Subcutaneous abdominal adipose tissue (tissue), 5 donors: ENCODE measurements around the gene GPC5.

Experiments used
- H3K27ac ChIP-seq: one replicate; pipeline ENCODE4 v1.7.0; 2013; ENCODE audit warnings: low read depth, mild to moderate bottlenecking, inconsistent platforms, low read length, moderate library complexity
- H3K27me3 ChIP-seq, 5 donors: one replicate each; pipeline ENCODE4 v1.7.0; 2013; ENCODE audit warnings: low read length in 5 of 5, inconsistent platforms in 1 of 5; ENCODE audit not compliant: control insufficient read depth in 5 of 5, insufficient read depth in 4 of 5
- H3K36me3 ChIP-seq, 5 donors: one replicate each; pipeline ENCODE4 v1.7.0; 2013; ENCODE audit warnings: low read length in 5 of 5; ENCODE audit not compliant: control insufficient read depth in 5 of 5, insufficient read depth in 5 of 5
- H3K4me1 ChIP-seq, 5 donors: one replicate each; pipeline ENCODE4 v1.7.0; 2013; ENCODE audit warnings: low read length in 5 of 5, mild to moderate bottlenecking in 3 of 5, moderate library complexity in 1 of 5; ENCODE audit not compliant: control insufficient read depth in 5 of 5, insufficient read depth in 5 of 5
- H3K4me3 ChIP-seq, 5 donors: one replicate each; pipeline ENCODE4 v1.7.0; 2013; ENCODE audit warnings: low read length in 5 of 5, low read depth in 1 of 5
- H3K9ac ChIP-seq, 5 donors: one replicate each; pipeline ENCODE4 v1.7.0; 2013; ENCODE audit warnings: low read length in 5 of 5, mild to moderate bottlenecking in 4 of 5, moderate library complexity in 3 of 5
- H3K9me3 ChIP-seq, 5 donors: one replicate each; pipeline ENCODE4 v1.7.0; 2013; ENCODE audit warnings: low read length in 5 of 5; ENCODE audit not compliant: control insufficient read depth in 5 of 5
- donor health status: healthy.
- donor health status: healthy.
- donor health status: healthy.
- donor health status: healthy.
- donor health status: healthy.

GPC5 gene

GRCh38 chr13:92321174-92321573 lies 922.8 kb downstream of the GPC5 start:
- no peak overlapping the region for H3K9ac ChIP-seq
- no peaks in the 10 kb centered on the region for H3K27me3 ChIP-seq
- H3K9me3 ChIP-seq: no peaks in the 10 kb centered on the region
- H3K36me3 ChIP-seq: no peaks in the 10 kb centered on the region
- no peak overlapping the region for H3K27ac ChIP-seq
- H3K4me1 ChIP-seq: no peaks in the 10 kb centered on the region
- no peak overlapping the region for H3K4me3 ChIP-seq

GRCh38 chr13:92345627-92346026 lies 947.2 kb downstream of the GPC5 start:
- Histone ChIP-seq H3K9me3 (no peaks in the 10 kb centered on the region), H3K9ac (no peak overlapping the region), H3K4me3 (no peak overlapping the region), H3K27ac (no peak overlapping the region), H3K36me3 (no peaks in the 10 kb centered on the region), H3K27me3 (no peaks in the 10 kb centered on the region), H3K4me1 (peaks cover 0 to 11% (median 0%) of the 10 kb centered on the region in 5 donors)

- H3K4me1 ChIP-seq: peaks cover 0 to 11% (median 0%) of the 10 kb centered on the region in 5 donors
- no peak overlapping the region for H3K4me3 ChIP-seq
- H3K27me3 ChIP-seq: no peaks in the 10 kb centered on the region
- H3K36me3 ChIP-seq: no peaks in the 10 kb centered on the region
- H3K9ac ChIP-seq: no peak overlapping the region
- H3K27ac ChIP-seq: no peak overlapping the region
- no peaks in the 10 kb centered on the region for H3K9me3 ChIP-seq
These were observed 947.6 kb downstream of the GPC5 start for GRCh38 chr13:92346046-92346445.

GRCh38 chr13:92354583-92354982 lies 956.2 kb downstream of the GPC5 start:
- Histone ChIP-seq H3K27me3 (no peaks in the 10 kb centered on the region), H3K4me3 (no peak overlapping the region), H3K9me3 (peaks cover 0 to 4% (median 0%) of the 10 kb centered on the region in 5 donors), H3K36me3 (no peaks in the 10 kb centered on the region), H3K4me1 (no peaks in the 10 kb centered on the region), H3K9ac (no peak overlapping the region), H3K27ac (no peak overlapping the region)

- Histone ChIP-seq H3K4me3 (no peak overlapping the region), H3K4me1 (no peaks in the 10 kb centered on the region), H3K9ac (no peak overlapping the region), H3K27me3 (no peaks in the 10 kb centered on the region), H3K27ac (no peak overlapping the region), H3K9me3 (peaks cover 0 to 4% (median 0%) of the 10 kb centered on the region in 5 donors), H3K36me3 (no peaks in the 10 kb centered on the region)
These were observed 956.8 kb downstream of the GPC5 start for GRCh38 chr13:92355213-92355612.

- no peak overlapping the region for H3K9ac ChIP-seq
- H3K27ac ChIP-seq: no peak overlapping the region
- H3K9me3 ChIP-seq: peaks cover 0 to 4% (median 0%) of the 10 kb centered on the region in 5 donors
- no peak overlapping the region for H3K4me3 ChIP-seq
- H3K4me1 ChIP-seq: no peaks in the 10 kb centered on the region
- H3K27me3 ChIP-seq: no peaks in the 10 kb centered on the region
- H3K36me3 ChIP-seq: no peaks in the 10 kb centered on the region
These were observed 964.3 kb downstream of the GPC5 start for GRCh38 chr13:92362717-92363116.

- Histone ChIP-seq H3K4me1 (no peaks in the 10 kb centered on the region), H3K9ac (no peak overlapping the region), H3K27ac (no peak overlapping the region), H3K9me3 (no peaks in the 10 kb centered on the region), H3K27me3 (no peaks in the 10 kb centered on the region), H3K4me3 (no peak overlapping the region), H3K36me3 (no peaks in the 10 kb centered on the region)
These were observed 967.5 kb downstream of the GPC5 start for GRCh38 chr13:92365904-92366303.

- H3K27ac ChIP-seq: no peak overlapping the region
- H3K27me3 ChIP-seq: no peaks in the 10 kb centered on the region
- no peaks in the 10 kb centered on the region for H3K36me3 ChIP-seq
- H3K4me1 ChIP-seq: no peaks in the 10 kb centered on the region
- no peak overlapping the region for H3K9ac ChIP-seq
- peaks cover 0 to 9% (median 0%) of the 10 kb centered on the region in 5 donors for H3K9me3 ChIP-seq
- H3K4me3 ChIP-seq: no peak overlapping the region
These were observed 979.0 kb downstream of the GPC5 start for GRCh38 chr13:92377396-92377795.

- Histone ChIP-seq H3K9ac (no peak overlapping the region), H3K9me3 (peaks cover 0 to 9% (median 0%) of the 10 kb centered on the region in 5 donors), H3K27ac (no peak overlapping the region), H3K27me3 (no peaks in the 10 kb centered on the region), H3K4me1 (no peaks in the 10 kb centered on the region), H3K36me3 (no peaks in the 10 kb centered on the region), H3K4me3 (no peak overlapping the region)
These were observed 981.0 kb downstream of the GPC5 start for GRCh38 chr13:92379371-92379770.

GRCh38 chr13:92384410-92384809 lies 986.0 kb downstream of the GPC5 start:
- H3K4me3 ChIP-seq: no peak overlapping the region
- H3K9me3 ChIP-seq: no peaks in the 10 kb centered on the region

GRCh38 chr13:92387245-92387644 lies 988.8 kb downstream of the GPC5 start:
- Histone ChIP-seq H3K9me3 (no peaks in the 10 kb centered on the region), H3K9ac (no peak overlapping the region), H3K4me1 (no peaks in the 10 kb centered on the region), H3K27me3 (no peaks in the 10 kb centered on the region), H3K4me3 (no peak overlapping the region), H3K27ac (no peak overlapping the region), H3K36me3 (no peaks in the 10 kb centered on the region)

More at GRCh38 chr13:92384410-92384809, 986.0 kb downstream of the GPC5 start:
- H3K27ac ChIP-seq: no peak overlapping the region
- H3K9ac ChIP-seq: no peak overlapping the region
- no peaks in the 10 kb centered on the region for H3K36me3 ChIP-seq
- no peaks in the 10 kb centered on the region for H3K27me3 ChIP-seq
- H3K4me1 ChIP-seq: no peaks in the 10 kb centered on the region
